GM21423 (cell line): ENCODE results near the gene PPFIBP1.
"Not testable (repeated sequence)": the region's sequence is repeated elsewhere in the genome, so short reads cannot be mapped to it uniquely, and the experiment has no call there.

ENCODE experiments used
- ATAC-seq: cut with Tn5 transposase; IDR thresholded peaks from one replicate; pipeline ENCODE4 v1.9.1; 2021; ENCODE audit warnings: mild to moderate bottlenecking, moderate library complexity; ENCODE audit not compliant: unreplicated experiment

Gene PPFIBP1

GRCh38 chr12:27651201-27651600 lies 127.2 kb downstream of the PPFIBP1 start:
- no peak for ATAC-seq

- no peak for ATAC-seq
Observed at GRCh38 chr12:27652174-27652763, 128.3 kb downstream of the PPFIBP1 start.

GRCh38 chr12:27653661-27654060 lies 129.7 kb downstream of the PPFIBP1 start:
- no peak for ATAC-seq

- ATAC-seq, result not testable (repeated sequence)
Observed at GRCh38 chr12:27655476-27655875, 131.5 kb downstream of the PPFIBP1 start.

GRCh38 chr12:27657296-27657695 lies 133.3 kb downstream of the PPFIBP1 start:
- ATAC-seq, result no peak

- ATAC-seq, result no peak
Observed at GRCh38 chr12:27665704-27666103, 141.7 kb downstream of the PPFIBP1 start.

- ATAC-seq, result no peak
Observed at GRCh38 chr12:27666510-27666909, 142.5 kb downstream of the PPFIBP1 start.

GRCh38 chr12:27667540-27667939 lies 143.5 kb downstream of the PPFIBP1 start:
- no peak for ATAC-seq

- ATAC-seq, result no peak
Observed at GRCh38 chr12:27672051-27672450, 148.0 kb downstream of the PPFIBP1 start.

- no peak for ATAC-seq
Observed at GRCh38 chr12:27672643-27673042, 148.6 kb downstream of the PPFIBP1 start.

- ATAC-seq, result no peak
Observed at GRCh38 chr12:27673101-27673718, 149.2 kb downstream of the PPFIBP1 start.

- ATAC-seq, result no peak
Observed at GRCh38 chr12:27674989-27675388, 151.0 kb downstream of the PPFIBP1 start.

- ATAC-seq, result no peak
Observed at GRCh38 chr12:27680619-27681018, 156.6 kb downstream of the PPFIBP1 start.

- ATAC-seq, result no peak
Observed at GRCh38 chr12:27682534-27682933, 158.5 kb downstream of the PPFIBP1 start.

GRCh38 chr12:27685274-27685673 lies 161.3 kb downstream of the PPFIBP1 start:
- no peak for ATAC-seq

GRCh38 chr12:27686147-27686546 lies 162.1 kb downstream of the PPFIBP1 start:
- ATAC-seq, result no peak

- no peak for ATAC-seq
Observed at GRCh38 chr12:27688671-27689070, 164.7 kb downstream of the PPFIBP1 start.

- ATAC-seq, result no peak
Observed at GRCh38 chr12:27689558-27690180, 165.7 kb downstream of the PPFIBP1 start.

- ATAC-seq, result no peak
Observed at GRCh38 chr12:27693403-27693802, 169.4 kb downstream of the PPFIBP1 start.

- ATAC-seq, result no peak
Observed at GRCh38 chr12:27695556-27696292, 171.7 kb downstream of the PPFIBP1 start.

GRCh38 chr12:27696293-27696652 lies 172.3 kb downstream of the PPFIBP1 start, which contains the start of gene REP15:
REP15 (plus strand) TSS chr12:27696447; CDS start chr12:27696563, 116 bp downstream.
- no peak for ATAC-seq
